ENCODE results near the gene ZNF414.

Gene ZNF414

DNA sequence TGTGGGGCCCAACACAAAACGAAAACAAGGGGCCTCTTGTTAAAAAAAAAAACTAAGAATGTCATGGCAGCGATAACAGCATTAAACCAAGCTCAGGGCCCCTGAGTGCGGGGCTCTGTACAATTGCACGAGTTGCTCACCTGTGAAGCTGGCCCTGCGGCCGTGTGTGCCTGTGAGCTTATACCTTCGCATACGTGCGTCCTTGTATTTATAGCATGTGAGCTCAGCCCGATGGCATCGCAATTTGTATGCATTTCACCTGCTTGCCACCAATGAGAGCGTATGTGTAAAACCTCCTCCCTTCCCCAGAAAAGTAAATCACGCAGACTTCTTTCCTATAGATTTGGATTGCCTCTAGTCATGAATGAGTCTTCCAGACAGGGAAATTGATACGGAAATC is 52.1 kb downstream of the ZNF414 start:
- FAIRE-seq: no peak
- no peak for DNase-seq (ENCODE audit: insufficient read length, low spot score)
- no peak for TF ChIP-seq POU2F2 (IDR thresholded peaks at IDR 0.05; ENCODE audit: low read depth, low read length)
- TF ChIP-seq TAF1 (IDR thresholded peaks at IDR 0.05; ENCODE audit: low read depth, low read length): no peak
- TF ChIP-seq POLR2A (IDR thresholded peaks at IDR 0.05; ENCODE audit: low read depth, low read length): no peak
- TF ChIP-seq POLR2AphosphoS5 (IDR thresholded peaks at IDR 0.05; ENCODE audit: low read depth, low read length): no peak
- TF ChIP-seq PAX5 (IDR thresholded peaks at IDR 0.05; ENCODE audit: insufficient read depth, low read length, severe bottlenecking): no peak
- no peak for TF ChIP-seq SPI1 (IDR thresholded peaks at IDR 0.05; ENCODE audit: low read depth, low read length)

DNA sequence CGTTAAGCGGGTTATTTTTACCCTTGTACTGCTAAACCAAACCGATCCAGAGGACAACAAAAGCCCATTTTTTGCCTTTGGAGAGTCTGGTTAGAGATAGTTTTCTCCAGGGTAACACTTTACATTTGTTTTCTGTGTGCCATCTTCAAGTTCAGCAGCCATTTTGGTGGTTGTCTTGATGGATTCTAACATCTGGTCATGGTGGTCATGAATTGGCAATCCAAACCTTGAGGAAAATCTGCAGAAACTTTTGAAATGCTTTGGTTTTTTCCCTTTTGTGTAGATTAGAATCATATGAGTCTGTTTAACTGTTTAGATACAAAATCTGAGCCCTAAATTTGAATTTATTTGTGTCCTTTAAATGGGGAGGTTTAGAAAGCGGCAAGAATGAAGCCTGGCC is 52.6 kb downstream of the ZNF414 start:
- TF ChIP-seq POLR2A (IDR thresholded peaks at IDR 0.05; ENCODE audit: low read depth, low read length) (no peak), PAX5 (IDR thresholded peaks at IDR 0.05; ENCODE audit: insufficient read depth, low read length, severe bottlenecking) (no peak), SPI1 (IDR thresholded peaks at IDR 0.05; ENCODE audit: low read depth, low read length) (no peak)
- no peak for FAIRE-seq
- DNase-seq (ENCODE audit: insufficient read length, low spot score): no peak

DNA sequence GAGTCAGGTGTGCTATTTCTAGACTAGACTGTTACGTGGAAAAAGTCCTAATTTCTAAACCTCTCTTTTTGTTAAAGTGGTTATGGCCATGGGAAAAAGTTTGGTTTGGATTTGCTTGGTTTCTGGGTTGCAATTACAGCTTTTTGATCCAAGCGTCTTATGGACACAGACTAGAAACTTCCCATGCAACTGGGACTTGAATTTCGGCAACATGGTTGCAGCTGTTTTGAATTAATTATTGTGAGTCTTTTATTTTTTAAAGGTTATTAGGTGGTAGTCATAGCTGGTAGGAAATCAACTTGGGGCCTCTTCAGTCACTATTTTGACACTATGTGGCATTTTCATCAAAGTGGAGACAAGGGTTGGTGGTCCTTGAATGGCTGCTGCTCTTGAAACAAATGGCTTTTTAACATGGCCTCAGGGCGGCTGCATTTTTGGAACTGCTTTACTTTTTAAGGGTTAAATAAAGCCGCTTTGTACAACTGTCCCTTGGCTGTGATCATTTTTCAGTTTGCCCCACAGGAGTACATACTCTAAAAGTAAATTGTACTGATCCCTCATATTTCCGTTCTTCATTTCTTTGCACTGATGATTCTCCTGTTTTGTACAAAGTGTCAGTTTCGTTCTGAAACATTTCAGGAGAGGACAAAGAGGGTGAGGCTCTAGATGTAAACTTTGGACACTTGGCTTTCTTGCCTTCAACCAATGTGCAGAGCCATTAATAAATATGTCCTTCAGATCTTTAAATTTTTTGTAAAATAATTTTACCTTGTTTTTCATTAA is 53.3 kb downstream of the ZNF414 start:
- TF ChIP-seq SPI1 (IDR thresholded peaks at IDR 0.05; ENCODE audit: low read depth, low read length) (no peak), POLR2A (IDR thresholded peaks at IDR 0.05; ENCODE audit: low read depth, low read length) (no peak), TAF1 (IDR thresholded peaks at IDR 0.05; ENCODE audit: low read depth, low read length) (no peak), PAX5 (IDR thresholded peaks at IDR 0.05; ENCODE audit: insufficient read depth, low read length, severe bottlenecking) (no peak), POU2F2 (IDR thresholded peaks at IDR 0.05; ENCODE audit: low read depth, low read length) (no peak), POLR2AphosphoS5 (IDR thresholded peaks at IDR 0.05; ENCODE audit: low read depth, low read length) (no peak)
- FAIRE-seq (peak; percentile 55), DNase-seq (ENCODE audit: insufficient read length, low spot score) (no peak)

Data from GM12891 (cell line).